ENCODE results near the gene RIMBP2.
A peak's percentile ranks its signal among the peaks of the same experiment; 100 is the strongest.
"Not testable (repeated sequence)": the region's sequence is repeated elsewhere in the genome, so short reads cannot be mapped to it uniquely, and the experiment has no call there.

Gene RIMBP2

DNA sequence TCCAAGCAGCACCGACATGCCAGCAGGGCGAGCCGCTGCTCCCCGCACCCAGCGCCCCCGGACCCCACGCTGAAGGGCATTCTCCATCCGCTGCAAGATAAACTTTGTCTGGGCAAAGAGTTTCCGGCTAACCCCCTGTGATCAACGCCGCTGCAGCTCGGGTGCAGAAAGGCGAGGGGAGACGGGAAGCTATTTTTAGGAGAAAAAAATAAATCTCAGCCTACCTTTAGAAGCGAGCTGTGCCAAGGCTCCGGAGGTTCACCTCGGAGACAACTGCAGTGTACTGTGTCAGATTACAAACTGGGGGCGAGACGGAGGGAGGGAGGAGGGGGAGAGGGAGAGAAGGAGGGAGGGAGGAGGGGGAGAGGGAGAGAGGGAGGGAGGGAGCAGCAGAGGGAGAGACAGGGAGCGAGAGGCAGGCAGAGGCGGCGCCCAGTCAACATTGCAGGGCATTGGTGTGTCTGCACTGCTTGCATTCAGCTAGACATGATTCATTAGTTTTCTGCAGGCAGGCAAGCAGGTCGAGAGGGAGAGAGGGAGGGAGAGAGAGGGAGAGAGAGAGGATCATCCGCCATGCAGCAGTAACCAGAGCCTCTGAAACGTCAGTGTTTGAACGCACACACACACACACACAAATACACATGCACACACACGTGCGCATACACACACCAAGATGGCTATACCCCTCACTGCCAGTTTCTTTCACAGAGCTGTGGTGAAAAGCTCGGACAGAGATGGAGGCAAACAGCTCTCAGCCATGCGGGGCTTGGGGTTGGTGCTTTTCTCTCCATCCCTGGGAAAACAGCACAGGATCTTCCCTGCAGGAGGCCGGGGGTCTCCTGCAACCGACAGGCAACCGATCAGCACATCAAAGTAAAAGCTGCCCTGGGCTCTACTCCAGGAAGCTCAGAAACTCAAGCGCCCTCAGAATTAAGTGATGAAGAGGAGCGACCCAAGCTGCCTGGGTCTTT, at the start of gene RIMBP2:
Gene RIMBP2 (minus strand): TSS at position 302 of the 971 bp plus-strand sequence. CDS start 237,286 bp downstream, outside the sequence.
- DNase-seq, result peak; percentile 69

DNA sequence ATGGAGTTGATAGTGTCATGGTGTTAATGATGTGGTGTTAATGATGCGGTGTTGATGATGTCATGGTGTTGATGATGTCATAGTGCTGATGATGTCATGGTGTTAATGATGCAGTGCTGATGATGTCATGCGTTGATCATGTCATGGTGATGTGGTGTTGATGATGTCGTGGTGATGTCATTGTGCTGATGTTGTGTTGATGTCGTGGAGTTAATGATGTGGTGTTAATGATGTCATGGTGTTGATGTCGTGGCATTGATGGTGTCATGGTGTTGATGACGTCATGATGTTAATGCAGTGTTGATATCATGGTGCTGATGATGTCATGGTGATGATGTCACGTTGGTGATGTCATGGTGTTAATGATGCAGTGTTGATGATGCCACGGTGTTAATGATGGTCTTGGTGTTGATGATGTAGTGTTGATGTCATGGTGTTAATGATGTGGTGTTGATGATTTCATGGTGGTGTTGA, 49.1 kb upstream of the RIMBP2 start:
- no peak for DNase-seq

DNA sequence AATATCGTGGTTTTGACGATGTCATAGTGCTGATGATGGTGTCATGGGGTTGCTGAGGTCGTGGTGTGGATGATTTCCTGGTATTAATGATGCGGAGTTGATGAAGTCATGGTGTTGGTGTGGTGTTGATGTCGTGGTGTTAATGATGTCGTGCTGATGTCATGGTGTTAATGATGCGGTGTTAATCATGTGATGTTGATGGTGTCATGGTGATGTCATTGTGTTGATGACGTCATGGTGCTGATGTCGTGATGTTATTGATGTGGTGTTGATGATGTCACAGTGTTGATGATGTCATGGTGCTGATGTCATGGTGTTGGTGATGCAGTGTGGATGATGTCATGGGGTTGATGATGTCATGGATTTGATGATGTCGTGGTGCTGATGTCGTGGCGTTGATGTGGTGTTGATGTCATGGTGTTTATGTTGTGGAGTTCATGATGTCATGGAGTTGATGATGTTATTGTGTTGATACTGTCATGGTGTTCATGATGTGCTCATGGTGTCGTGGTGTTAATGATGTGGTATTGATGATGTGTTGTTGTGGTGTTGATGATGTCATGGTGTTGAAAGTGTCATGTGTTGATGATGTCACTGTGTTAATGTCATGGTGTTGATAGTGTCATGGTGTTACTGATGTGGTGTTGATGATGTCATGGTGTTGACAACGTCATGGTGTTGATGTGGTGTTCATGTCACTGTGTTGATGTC, 48.5 kb upstream of the RIMBP2 start:
- no peak for DNase-seq

DNA sequence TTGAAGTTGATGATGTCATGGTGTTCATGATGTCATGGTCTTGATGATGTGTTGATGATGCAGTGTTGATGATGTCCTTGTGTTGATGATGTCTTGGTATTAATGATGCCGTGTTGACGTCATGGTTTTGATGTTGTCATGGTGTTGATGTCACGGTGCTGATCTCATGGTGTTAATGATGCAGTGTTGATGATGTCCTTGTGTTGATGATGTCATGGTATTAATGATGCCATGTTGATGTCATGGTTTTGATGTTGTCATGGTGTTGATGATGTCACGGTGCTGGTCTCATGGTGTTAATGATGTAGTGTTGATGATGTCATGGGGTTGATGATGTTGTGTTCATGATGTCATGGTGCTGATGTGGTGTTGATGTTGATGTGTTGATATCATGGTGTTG, 48.0 kb upstream of the RIMBP2 start:
- no peak for DNase-seq

- DNase-seq, result no peak
Observed at GRCh38 chr12:130762319-130762675, 46.2 kb upstream of the RIMBP2 start.

DNA sequence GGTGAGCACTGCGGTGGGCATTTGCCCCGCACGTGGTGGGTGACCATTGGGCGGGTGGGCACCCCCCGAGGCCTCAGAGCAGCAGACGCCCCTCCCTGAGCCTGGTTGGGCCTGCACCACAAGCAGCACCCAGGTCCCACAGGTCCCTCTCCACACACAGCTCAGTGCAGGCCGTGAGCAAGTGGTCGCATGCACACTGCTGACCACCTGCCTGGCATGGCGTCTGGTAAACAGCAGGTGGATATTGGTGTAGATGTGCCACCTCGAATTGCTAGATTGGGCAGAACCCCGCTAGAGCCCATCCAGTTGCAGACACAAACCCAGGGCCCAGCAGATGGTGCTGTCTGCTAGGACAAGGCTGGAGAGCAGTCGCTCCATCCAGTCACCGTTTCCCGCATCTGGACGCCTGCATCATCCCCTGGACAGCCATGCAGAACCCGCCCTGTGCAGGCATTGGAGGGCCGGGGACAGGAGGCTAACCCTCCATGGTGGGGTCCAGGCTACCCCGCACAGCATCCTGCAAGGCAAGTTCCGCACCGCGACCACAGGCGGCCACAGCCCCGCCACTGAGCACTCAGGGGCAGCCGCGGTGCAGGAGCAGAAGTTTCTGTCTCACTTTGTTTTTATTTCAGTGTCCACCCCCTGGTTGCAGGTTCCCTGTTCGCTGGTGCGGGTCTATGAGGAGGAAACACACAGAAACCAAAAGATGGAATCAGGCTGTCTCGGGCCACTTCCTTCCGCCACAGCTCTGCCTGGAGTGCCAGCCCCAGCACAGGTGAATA, 45.6 kb upstream of the RIMBP2 start:
- DNase-seq, result peak; percentile 66

GRCh38 chr12:130754234-130754901, 38.3 kb upstream of the RIMBP2 start:
- DNase-seq, result no peak

DNA sequence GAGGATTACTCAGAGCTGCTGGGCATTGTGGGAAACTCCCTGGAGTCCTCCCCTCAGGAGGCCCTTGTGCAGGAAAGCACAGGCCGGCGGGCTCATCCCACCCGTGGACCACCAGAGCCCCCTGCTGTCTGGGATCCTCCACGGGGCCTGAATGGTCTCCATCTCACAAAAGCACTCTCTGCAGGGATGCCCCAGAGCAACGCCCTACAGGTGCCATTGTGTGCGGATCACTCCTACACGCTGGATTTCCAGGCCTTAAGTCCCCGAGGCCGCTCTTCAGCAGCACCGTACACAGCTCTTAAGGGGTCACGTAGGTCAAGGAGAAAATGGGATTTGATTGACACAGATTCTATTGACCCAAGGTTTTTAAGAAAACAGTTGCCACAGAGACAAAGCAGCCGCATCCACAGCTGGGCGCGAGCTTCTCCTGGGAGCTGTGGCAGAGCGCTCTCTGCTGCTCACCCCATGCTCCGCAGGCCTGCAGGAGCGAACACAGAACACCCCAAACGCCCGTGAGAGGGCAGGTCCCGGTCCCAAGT, 36.7 kb upstream of the RIMBP2 start:
- no peak for DNase-seq

- DNase-seq, result not testable (repeated sequence)
Observed at GRCh38 chr12:130752037-130752436, 35.9 kb upstream of the RIMBP2 start.

GRCh38 chr12:130748786-130749185, 32.7 kb upstream of the RIMBP2 start:
- no peak for DNase-seq

DNA sequence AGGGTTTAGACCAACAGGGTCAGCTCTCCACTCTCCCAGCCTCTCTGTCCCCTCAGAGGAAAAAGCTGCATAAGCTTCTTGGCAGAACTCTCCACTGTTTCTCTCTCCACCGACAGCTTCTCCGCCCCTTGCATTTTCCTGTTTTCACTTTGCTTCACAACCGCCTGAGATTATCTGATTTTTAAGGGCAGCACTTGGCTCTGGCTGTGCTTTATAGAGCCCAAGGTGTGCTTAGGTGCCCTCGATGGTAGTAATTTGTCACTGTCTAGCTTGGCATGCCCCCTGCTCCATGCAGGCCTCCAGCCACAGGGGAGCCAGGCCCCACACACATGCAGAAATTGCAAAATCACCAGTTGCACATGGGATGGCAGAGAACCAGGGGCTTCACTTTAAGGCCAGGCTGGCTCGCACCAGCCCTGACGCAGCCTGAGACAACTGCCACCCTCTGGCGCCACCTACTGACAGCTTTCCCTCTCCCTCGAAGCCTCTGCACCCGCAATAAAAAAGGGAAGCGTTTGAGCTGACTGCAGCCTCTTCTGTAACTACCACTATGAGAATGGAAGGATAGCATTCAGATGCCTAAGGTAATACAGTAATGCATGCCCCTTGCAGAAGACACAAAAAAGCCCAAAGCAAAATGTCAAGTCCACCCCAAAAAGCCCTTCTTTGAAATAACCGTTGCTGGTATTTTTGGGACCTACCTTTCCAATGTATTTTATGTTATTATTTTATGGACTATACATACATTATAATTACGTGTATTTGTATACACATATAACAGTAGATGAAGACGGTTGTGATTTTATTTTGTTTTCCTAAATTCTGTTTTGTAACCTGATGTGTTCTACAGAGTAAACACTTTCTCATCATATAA, 32.0 kb upstream of the RIMBP2 start:
- peak; percentile 90 for DNase-seq

- no peak for DNase-seq
Observed at GRCh38 chr12:130746546-130746945, 30.4 kb upstream of the RIMBP2 start.

- DNase-seq, result no peak
Observed at GRCh38 chr12:130745921-130746320, 29.8 kb upstream of the RIMBP2 start.

GRCh38 chr12:130744274-130744673, 28.2 kb upstream of the RIMBP2 start:
- no peak for DNase-seq

DNA sequence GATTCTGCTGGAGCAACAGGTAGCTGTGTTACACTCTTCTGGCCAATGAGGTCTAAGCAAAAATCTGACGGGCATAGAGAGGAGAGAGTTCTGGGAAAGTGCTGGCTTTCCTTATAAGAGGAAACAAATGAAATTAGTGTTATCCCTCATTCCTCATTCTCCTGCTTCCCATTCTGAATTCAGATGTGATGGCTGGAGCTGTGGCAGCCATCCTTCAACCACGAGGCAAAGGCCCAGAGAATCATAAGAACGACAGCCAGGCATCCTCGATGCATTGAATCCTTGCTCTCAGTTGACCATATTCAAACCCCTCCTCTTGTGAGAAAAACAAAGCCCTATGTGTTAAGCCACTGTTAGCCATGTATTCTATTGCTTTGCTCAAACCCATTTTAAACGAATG, 27.5 kb upstream of the RIMBP2 start:
- no peak for DNase-seq

DNA sequence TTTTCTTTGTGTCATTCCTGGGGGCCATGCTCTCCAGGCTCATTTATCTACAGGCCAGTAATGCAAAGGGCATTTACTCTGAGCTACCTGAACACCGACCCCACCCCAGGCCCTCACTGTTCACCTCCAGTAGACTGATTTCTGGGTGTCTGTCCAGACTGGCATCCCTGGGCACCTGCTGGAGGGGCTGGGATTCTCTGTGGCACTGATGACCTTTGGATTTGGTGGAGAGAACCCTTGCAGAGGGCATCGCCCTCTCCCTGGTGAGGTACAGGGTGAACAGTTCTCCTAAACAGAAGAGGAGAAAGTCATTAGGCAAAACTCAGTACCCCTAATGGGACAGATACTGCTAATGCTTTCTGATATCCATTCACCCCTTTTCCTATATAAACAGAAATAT, 27.1 kb upstream of the RIMBP2 start:
- DNase-seq, result no peak

DNA sequence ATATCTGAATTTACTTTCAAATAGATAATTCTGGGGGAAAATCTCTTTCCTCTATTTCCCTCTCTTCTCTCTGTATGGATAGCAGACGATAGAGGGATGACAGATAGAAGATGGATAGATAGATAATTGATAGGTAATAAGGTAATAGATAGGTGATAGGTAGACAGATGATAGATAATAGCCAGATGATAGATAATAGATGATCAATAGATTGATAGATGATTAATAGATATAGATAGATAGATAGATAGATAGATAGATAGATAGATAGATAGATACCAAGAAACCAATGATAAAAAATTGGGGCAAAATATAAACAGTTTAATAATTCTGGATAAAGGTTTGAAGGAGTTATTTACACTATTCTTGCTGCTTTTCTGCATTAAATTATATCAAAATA, 26.6 kb upstream of the RIMBP2 start:
- no peak for DNase-seq

DNA sequence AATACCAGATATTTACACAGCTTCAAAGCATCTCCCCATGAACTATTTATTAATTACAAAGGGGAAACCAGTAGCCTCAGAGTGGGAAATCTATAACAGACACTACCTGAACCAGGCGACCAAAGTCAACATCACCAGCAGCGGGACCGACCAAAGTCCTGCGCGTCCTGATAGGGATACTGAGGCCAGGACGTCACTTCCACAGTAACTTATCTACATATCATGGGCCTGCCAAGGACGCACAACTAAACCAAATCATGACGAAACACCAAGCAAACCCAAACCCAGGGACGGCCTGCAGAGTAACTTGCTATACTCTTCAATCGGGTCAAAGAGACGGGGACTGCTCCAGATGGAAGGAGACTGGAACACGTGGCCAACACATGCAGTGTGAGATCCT, 26.0 kb upstream of the RIMBP2 start:
- DNase-seq, result no peak

DNA sequence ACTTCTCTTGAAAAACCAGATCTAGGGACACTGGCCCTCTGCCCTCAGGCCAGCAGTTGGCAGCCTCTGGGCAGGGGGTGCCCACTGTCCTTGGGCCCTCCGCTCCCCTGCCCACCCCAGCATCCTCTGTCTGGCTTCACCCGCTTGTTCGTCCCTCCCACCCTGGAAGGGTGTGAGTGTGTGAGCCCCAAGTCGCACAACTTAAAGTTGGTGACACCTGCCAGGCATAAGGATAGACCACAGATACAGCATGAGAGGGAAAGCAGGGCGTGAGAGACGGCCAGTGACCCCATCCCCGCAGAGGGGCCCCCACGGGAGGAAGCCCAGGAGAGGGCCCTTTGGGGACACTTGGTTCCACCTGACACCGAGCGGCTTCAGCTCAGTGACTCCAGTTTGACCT, 23.5 kb upstream of the RIMBP2 start:
- no peak for DNase-seq

- DNase-seq, result not testable (repeated sequence)
Observed at GRCh38 chr12:130738403-130738802, 22.3 kb upstream of the RIMBP2 start.

DNA sequence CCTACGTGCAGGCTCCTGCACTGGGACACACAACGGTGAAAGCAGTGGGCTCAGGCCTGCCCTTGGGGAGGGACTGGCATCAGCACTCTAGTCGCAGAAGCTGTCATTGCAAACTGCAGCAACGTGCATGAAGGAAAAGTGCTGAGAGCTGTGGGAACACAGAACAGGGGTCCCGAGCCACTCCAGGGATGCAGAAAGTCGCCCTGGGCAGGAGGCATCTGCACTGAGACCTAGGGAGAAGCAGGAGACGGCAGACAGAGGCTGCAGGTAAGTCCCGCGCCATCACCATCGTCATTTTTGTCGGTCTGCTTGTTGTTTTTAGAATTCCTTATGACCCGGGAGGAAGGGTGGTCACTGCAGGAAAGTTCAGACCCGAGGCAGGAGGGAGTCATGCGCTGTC, 21.6 kb upstream of the RIMBP2 start:
- DNase-seq, result no peak
